Parathyroid adenoma (tissue), 2 donors: ENCODE results near the gene MXRA7.

ENCODE experiments used
- H2AFZ ChIP-seq: fragments of 300-600 bp; sonication (generic); one replicate; pipeline ENCODE4 v1.7.0; 2017; ENCODE audit warnings: antibody characterized with exemption, mild to moderate bottlenecking
- H3K27ac ChIP-seq: fragments of 300-600 bp; sonication (generic); one replicate; pipeline ENCODE4 v1.7.0; 2017
- H3K27me3 ChIP-seq: fragments of 300-600 bp; sonication (generic); one replicate; pipeline ENCODE4 v1.7.0; 2017; ENCODE audit warnings: low read length; ENCODE audit not compliant: control insufficient read depth, insufficient read depth
- H3K36me3 ChIP-seq: fragments of 300-600 bp; sonication (generic); one replicate; pipeline ENCODE4 v1.7.0; 2017; ENCODE audit warnings: low read length; ENCODE audit not compliant: control insufficient read depth, insufficient read depth
- H3K4me1 ChIP-seq: fragments of 300-600 bp; sonication (generic); one replicate; pipeline ENCODE4 v1.7.0; 2017; ENCODE audit warnings: control low read depth
- H3K4me2 ChIP-seq: fragments of 300-600 bp; sonication (generic); one replicate; pipeline ENCODE4 v1.7.0; 2017; ENCODE audit warnings: low read length
- H3K4me3 ChIP-seq: fragments of 300-600 bp; sonication (generic); one replicate; pipeline ENCODE4 v1.7.0; 2017; ENCODE audit warnings: low read depth, low read length
- H3K79me2 ChIP-seq: fragments of 300-600 bp; sonication (generic); one replicate; pipeline ENCODE4 v1.7.0; 2017; ENCODE audit warnings: control low read depth
- H3K9ac ChIP-seq: fragments of 300-600 bp; sonication (generic); one replicate; pipeline ENCODE4 v1.7.0; 2017; ENCODE audit warnings: mild to moderate bottlenecking
- H3K9me3 ChIP-seq: fragments of 300-600 bp; sonication (generic); one replicate; pipeline ENCODE4 v1.7.0; 2017; ENCODE audit warnings: low read length; ENCODE audit not compliant: control insufficient read depth
- TF ChIP-seq, protein P1 (sequence below): fragments of 300-600 bp; sonication (generic); IDR thresholded peaks from one replicate; pipeline ENCODE4 v1.7.0; 2017; ENCODE audit warnings: antibody characterized with exemption, mild to moderate bottlenecking
- donor health status: primary hyperparathyroidism.

The MXRA7 gene

DNA sequence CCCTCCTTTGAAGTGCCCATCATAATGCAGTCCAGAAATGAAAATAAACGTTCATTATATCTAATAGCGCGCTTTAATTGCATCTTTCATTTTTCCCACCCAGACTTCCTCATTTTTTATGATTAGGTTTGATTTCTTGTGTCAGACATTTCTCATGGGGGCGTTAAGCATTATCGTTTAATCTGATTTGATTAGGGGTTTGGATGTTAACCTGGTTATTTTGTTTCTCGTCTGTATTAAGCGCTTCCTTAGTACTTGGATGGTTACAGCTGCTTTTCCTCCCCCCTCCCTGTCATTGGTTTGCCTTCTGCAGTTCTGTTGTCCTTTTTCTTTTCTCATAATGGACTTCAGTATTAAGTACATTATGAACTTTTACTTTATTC is 27.7 kb upstream of the MXRA7 start:
- Histone ChIP-seq H3K79me2 (peaks cover 13% of the 10 kb centered on the region), H3K36me3 (no peaks in the 10 kb centered on the region), H3K27me3 (no peaks in the 10 kb centered on the region), H3K27ac (peak overlapping the region; percentile 94), H3K4me1 (peaks cover 15% of the 10 kb centered on the region), H3K4me3 (peak overlapping the region; percentile 97), H2AFZ (peak overlapping the region; percentile 65), H3K4me2 (peak overlapping the region; percentile 100), H3K9me3 (no peaks in the 10 kb centered on the region), H3K9ac (peak overlapping the region; percentile 57)
- TF ChIP-seq, protein P1, sequence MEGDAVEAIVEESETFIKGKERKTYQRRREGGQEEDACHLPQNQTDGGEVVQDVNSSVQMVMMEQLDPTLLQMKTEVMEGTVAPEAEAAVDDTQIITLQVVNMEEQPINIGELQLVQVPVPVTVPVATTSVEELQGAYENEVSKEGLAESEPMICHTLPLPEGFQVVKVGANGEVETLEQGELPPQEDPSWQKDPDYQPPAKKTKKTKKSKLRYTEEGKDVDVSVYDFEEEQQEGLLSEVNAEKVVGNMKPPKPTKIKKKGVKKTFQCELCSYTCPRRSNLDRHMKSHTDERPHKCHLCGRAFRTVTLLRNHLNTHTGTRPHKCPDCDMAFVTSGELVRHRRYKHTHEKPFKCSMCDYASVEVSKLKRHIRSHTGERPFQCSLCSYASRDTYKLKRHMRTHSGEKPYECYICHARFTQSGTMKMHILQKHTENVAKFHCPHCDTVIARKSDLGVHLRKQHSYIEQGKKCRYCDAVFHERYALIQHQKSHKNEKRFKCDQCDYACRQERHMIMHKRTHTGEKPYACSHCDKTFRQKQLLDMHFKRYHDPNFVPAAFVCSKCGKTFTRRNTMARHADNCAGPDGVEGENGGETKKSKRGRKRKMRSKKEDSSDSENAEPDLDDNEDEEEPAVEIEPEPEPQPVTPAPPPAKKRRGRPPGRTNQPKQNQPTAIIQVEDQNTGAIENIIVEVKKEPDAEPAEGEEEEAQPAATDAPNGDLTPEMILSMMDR: no peak

DNA sequence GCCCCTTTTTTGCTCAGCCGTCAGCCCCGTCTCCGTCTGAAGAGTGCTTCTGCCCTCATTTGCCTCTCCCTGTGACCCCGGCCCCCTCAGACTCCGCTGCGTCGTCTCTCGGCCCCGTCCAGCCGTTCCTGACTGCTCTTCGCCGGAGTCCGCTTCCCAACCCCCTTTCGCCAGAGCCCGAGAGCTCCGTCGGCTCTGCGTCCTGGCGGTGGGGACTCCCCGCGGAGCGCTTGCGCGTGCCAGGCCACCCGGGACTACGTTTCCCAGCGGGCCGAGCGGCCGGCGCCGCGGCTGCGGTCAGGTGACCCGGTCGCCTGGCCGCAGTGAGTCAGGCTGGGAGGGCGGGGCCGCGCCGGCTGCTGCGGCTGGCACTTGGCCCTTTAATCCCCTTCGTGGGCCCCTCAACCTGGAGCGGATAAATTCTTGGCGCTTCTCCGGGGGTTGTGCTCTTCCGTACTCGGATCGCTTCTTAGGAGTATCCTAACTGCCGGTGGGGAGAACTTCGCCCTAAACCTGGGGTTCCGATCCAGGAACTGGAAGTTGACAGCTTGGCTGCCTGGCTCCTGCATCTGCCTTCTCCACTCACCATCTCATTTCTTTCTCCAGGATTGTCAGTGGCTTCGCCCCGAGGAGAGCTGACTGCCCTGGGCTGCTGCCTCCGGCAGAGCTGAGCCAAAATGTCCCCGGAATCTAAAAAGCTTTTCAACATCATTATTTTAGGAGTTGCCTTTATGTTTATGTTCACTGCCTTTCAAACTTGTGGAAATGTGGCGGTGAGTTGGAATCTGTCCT is 27.1 kb upstream of the MXRA7 start, which contains the start of gene MFSD11:
Gene MFSD11 (plus strand): TSS at position 444 of the 792 bp plus-strand sequence. CDS start 234 bp downstream, at position 678.
- peak within 1 kb of the TSS; percentile 75 for H2AFZ ChIP-seq
- H3K36me3 ChIP-seq: no peaks in the 10 kb centered on the region
- H3K4me2 ChIP-seq: peak within 1 kb of the TSS; percentile 100
- H3K79me2 ChIP-seq: peaks cover 13% of the 10 kb centered on the region
- H3K27ac ChIP-seq: peak within 1 kb of the TSS; percentile 94
- H3K27me3 ChIP-seq: no peaks in the 10 kb centered on the region
- H3K4me3 ChIP-seq: peak within 1 kb of the TSS; percentile 97
- TF ChIP-seq, protein P1: no peak
- H3K4me1 ChIP-seq: peaks cover 15% of the 10 kb centered on the region
- peak within 1 kb of the TSS; percentile 95 for H3K9ac ChIP-seq
- H3K9me3 ChIP-seq: no peaks in the 10 kb centered on the region

DNA sequence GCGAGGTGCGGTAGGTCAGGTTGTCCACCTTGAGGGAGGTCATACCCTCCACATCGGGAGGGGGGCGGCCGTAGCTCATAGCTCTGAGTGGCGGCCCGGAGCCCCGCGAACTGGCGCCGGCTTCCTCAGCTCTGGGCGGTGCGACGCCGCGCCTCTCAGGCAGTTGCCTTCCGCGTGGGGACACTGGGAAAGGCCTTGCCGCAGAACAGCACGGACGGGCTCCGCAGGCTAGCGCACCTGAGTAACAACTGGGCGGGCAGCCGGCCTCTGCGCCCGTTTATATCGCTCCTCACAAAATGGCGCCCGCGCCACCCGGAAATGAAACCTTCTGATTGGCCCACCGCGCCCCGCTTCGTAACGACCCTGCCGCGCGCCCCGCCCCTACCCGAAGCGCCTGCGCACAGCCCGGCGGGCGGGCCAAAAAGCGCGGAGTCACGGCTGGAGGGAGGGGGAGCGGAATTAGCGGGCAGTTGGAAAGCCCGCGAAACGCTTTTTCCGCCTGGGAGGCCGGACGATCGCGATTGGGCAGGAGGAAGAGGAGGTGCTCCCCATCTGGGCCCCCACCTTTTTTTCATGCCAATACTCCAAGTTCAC is 26.4 kb upstream of the MXRA7 start, which contains the start of gene SRSF2:
Gene SRSF2 (minus strand): TSS at position 250 of the 594 bp plus-strand sequence. CDS start 171 bp downstream, at position 79.
- Histone ChIP-seq H3K36me3 (no peaks in the 10 kb centered on the region), H3K79me2 (peaks cover 13% of the 10 kb centered on the region), H3K4me3 (peak within 1 kb of the TSS; percentile 97), H3K4me1 (peaks cover 15% of the 10 kb centered on the region), H3K27ac (peak within 1 kb of the TSS; percentile 94), H3K4me2 (peak within 1 kb of the TSS; percentile 100), H3K9me3 (no peaks in the 10 kb centered on the region), H3K9ac (peak within 1 kb of the TSS; percentile 95), H3K27me3 (no peaks in the 10 kb centered on the region), H2AFZ (peak within 1 kb of the TSS; percentile 75)
- TF ChIP-seq, protein P1: no peak

DNA sequence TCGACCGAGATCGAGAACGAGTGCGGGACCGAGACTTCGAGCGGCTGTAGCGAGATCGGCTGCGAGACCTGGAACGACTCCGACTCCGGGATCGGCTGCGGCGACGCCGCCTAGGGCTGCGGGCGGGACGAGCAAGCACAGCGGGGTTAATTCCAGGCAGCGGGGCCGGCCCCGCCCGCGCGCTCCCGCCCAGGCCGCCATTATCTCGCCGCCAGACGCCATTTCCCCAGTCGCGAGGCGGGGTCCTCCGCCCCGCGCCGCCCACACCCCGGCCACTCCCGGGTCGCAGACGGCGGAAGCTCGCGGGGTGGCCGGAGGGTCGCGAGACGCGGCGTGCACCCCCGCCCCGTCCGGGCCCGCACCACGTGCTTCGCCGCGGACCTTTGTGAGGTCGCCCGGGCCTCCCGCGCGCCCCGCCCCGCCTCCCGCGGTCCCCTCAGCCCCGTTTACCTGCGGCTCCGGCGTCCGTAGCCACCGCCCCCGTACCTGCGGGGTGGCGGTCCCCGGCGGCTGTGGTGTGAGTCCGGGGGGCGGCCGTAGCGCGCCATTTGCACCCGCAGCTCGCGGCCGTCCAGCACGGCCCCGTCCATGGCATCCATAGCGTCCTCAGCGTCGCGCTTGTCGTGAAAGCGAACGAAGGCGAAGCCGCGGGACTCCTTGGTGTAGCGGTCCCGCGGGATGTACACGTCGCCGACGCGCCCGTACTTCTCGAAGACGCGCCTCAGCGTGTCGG is 25.8 kb upstream of the MXRA7 start:
- H3K27ac ChIP-seq: peak overlapping the region; percentile 94
- no peaks in the 10 kb centered on the region for H3K9me3 ChIP-seq
- peak overlapping the region; percentile 75 for H2AFZ ChIP-seq
- TF ChIP-seq, protein P1: peak; percentile 32
- H3K4me2 ChIP-seq: peak overlapping the region; percentile 87
- H3K36me3 ChIP-seq: no peaks in the 10 kb centered on the region
- H3K4me1 ChIP-seq: peaks cover 15% of the 10 kb centered on the region
- H3K9ac ChIP-seq: peak overlapping the region; percentile 95
- peak overlapping the region; percentile 97 for H3K4me3 ChIP-seq
- H3K79me2 ChIP-seq: peaks cover 13% of the 10 kb centered on the region
- no peaks in the 10 kb centered on the region for H3K27me3 ChIP-seq
